ENCODE data around the gene TCF4.

DNA sequence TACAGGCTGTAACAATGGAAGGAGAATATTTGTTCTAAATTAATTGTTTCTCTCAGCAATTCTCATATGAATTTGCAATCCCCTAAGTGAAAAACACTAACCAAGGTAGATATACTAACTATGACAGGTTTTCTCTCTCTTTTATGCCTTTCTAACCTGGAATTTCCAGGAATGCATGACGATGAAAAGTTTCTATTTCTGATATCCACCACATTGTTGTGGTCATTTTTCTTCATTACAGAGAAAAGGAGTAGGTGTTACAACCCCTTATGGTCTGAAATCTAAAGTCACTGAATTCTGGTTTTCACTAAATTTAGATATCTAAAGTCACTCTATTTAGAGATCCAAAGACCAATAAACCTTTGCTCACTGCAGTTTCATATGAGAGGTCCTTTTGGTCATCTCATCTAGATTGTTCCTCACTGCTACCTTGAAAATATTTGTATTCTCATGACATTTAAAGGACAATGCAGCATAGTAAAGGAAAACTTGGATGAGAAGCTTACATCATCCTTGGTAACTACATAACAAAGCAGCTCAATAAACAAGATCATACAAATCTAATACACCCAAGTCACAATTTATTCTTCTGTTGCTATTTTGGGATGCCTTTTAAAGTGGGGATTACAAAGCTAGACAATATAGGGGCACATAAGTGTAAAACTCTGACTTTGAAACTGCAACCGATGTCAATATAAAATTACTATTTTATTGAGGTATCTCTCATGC lies 85.8 kb downstream of the TCF4 start:
- TF ChIP-seq EZH2 (IDR thresholded peaks at IDR 0.05; ENCODE audit: borderline replicate concordance, low read depth, low read length, poor library complexity, severe bottlenecking), result no peak
- TF ChIP-seq, protein P1, sequence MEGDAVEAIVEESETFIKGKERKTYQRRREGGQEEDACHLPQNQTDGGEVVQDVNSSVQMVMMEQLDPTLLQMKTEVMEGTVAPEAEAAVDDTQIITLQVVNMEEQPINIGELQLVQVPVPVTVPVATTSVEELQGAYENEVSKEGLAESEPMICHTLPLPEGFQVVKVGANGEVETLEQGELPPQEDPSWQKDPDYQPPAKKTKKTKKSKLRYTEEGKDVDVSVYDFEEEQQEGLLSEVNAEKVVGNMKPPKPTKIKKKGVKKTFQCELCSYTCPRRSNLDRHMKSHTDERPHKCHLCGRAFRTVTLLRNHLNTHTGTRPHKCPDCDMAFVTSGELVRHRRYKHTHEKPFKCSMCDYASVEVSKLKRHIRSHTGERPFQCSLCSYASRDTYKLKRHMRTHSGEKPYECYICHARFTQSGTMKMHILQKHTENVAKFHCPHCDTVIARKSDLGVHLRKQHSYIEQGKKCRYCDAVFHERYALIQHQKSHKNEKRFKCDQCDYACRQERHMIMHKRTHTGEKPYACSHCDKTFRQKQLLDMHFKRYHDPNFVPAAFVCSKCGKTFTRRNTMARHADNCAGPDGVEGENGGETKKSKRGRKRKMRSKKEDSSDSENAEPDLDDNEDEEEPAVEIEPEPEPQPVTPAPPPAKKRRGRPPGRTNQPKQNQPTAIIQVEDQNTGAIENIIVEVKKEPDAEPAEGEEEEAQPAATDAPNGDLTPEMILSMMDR (conservative IDR thresholded peaks at IDR 0.05; ENCODE audit: low read depth, low read length), result no peak

All from A673 (cell line).